Hepatocyte (in vitro differentiated cells): ENCODE data around the gene HES5.

Experiments
- EZH2 ChIP-seq: fragments of 200-600 bp; sonication (generic); IDR thresholded peaks from 2 replicates; pipeline ENCODE4 v1.6.1; 2016; ENCODE audit warnings: antibody characterized with exemption, mild to moderate bottlenecking, borderline replicate concordance
- EZH2phosphoT487 ChIP-seq: fragments of 200-600 bp; sonication (generic); IDR thresholded peaks from one replicate; pipeline ENCODE4 v1.6.1; 2018; ENCODE audit warnings: antibody characterized with exemption, mild to moderate bottlenecking, low read depth, moderate library complexity; ENCODE audit not compliant: unreplicated experiment, severe bottlenecking
- TF ChIP-seq, protein P1 (sequence below): fragments of 200-600 bp; sonication (generic); IDR thresholded peaks from 2 replicates; pipeline ENCODE4 v1.5.1; 2016; ENCODE audit warnings: antibody characterized with exemption, mild to moderate bottlenecking; ENCODE audit not compliant: poor library complexity

DNA sequence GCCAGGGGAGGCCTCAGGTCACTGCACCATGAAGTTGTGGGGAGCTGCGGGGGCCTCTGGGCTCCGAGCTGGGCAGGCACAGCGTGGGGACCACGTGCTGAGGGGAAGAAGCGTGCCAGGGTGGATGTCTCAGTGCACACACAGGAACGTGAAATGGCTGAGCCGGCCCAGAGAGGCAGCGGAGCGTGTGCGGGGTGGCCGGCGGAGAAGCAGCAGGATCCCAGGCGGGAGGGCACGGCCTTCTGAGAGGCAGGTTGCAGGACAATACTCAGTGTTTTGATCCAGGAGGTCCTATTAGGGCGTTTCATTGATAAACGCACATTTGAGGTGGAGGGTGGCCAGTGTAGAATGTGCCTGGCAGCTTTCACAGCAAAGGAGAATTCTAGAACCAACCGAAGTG is 39.0 kb upstream of the HES5 start:
- TF ChIP-seq, protein P1, sequence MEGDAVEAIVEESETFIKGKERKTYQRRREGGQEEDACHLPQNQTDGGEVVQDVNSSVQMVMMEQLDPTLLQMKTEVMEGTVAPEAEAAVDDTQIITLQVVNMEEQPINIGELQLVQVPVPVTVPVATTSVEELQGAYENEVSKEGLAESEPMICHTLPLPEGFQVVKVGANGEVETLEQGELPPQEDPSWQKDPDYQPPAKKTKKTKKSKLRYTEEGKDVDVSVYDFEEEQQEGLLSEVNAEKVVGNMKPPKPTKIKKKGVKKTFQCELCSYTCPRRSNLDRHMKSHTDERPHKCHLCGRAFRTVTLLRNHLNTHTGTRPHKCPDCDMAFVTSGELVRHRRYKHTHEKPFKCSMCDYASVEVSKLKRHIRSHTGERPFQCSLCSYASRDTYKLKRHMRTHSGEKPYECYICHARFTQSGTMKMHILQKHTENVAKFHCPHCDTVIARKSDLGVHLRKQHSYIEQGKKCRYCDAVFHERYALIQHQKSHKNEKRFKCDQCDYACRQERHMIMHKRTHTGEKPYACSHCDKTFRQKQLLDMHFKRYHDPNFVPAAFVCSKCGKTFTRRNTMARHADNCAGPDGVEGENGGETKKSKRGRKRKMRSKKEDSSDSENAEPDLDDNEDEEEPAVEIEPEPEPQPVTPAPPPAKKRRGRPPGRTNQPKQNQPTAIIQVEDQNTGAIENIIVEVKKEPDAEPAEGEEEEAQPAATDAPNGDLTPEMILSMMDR, result no peak
- TF ChIP-seq EZH2 (no peak), EZH2phosphoT487 (no peak)
